ENCODE results near the gene CCDC160.
"Not testable (repeated sequence)": the region's sequence is repeated elsewhere in the genome, so short reads cannot be mapped to it uniquely, and the experiment has no call there.

CCDC160 gene

DNA sequence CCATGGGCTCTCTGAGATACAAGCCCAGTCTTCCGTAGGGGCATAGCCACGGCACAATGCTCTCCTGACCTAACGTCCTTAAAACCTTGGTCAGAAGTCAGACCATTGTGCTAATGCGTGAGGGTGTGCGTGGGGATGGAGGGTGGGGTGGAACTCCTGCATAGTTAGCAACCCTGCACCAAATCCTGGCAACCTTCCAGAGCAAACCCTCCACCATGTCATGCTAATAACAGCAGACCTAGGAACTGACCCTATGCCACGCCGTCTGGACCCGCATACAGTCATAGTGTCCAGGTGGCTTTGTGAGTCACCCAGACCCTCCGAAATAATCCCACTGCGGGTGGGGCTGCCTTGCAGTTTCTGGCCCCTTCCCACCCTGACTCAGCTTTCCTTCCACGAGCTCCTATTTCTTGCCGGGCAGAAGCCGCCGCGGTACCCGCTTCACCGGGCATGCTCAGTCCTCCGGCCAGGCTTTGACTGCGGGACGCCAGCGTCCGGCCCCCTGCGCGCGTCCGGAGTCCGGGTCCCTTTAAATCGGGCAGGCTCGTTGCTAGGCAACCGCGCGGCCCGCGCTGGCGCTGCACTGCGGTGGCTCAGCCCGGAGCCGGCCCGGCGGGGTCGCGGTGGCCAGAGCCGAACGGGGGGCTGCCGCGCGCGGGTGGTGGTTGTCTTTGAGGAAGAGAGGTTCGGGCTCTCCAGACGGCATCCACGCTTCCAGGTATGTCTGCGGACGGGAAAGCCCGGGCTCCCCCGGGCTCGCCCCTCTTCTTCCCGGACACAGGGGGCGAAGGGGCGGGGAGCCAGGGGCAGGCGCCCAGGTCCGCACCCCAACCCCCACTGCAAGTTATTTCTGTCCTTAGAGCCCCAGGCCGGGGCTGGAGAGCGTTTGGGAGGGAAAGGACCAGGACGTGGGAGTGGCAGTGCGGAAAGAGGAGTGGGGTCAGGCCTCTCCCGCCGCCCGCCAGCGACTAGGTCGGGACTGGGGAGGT is at the start of gene CCDC160:
Gene CCDC160 (plus strand): TSS at position 557 of the 989 bp plus-strand sequence. CDS start 7,619 bp downstream, outside the sequence.
- DNase-seq (ENCODE audit: low spot score) = peak; percentile 55

DNA sequence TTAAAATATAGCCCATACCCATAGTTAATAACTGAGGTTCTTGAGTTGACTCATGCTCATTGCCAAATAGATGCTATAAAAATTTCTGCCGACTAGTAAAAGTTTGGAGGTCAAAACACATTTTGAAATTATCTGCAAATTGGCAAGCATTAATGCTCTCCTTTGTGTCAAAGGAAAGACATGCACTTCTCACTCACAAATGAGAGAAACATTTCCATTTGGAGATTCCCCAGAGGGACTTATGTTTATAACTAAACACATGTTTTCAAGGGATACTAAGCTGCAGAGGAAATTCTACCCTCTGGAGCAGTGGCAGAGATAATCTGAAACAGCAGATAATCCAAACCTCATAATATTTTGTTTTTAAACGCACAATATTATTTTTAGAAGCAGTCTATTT is 45.7 kb upstream of the CCDC160 start:
- no peak for DNase-seq (ENCODE audit: low spot score)

GRCh38 chrX:134194915-134195314 is 42.1 kb upstream of the CCDC160 start:
- DNase-seq (ENCODE audit: low spot score) = no peak

- no peak for DNase-seq (ENCODE audit: low spot score)
Observed at GRCh38 chrX:134202561-134202960, 34.4 kb upstream of the CCDC160 start.

- no peak for DNase-seq (ENCODE audit: low spot score)
Observed at GRCh38 chrX:134206221-134206620, 30.8 kb upstream of the CCDC160 start.

- no peak for DNase-seq (ENCODE audit: low spot score)
Observed at GRCh38 chrX:134210465-134210864, 26.5 kb upstream of the CCDC160 start.

GRCh38 chrX:134235236-134235635 is 1.7 kb upstream of the CCDC160 start:
- DNase-seq (ENCODE audit: low spot score) = no peak

GRCh38 chrX:134238144-134238543 is 1.2 kb downstream of the CCDC160 start:
- DNase-seq (ENCODE audit: low spot score) = not testable (repeated sequence)

DNA sequence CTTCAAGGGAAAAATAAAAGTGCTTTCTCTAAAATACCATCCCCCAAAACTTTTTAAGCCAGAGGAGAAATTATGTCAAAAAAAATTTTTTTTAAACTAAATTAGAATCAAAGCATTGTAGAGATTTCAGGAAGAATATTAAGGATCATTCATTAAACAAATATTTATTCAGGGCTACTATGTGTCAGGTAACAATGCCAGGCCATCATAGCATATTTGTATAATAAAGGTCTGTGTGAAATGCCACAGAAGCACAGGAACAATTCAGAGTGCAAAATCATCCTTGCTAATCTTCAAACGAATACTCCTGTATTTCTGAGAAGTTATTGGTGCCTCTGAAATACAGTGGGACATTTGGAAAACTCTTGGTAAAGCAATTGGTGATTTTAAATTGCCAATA is 2.0 kb downstream of the CCDC160 start:
- no peak for DNase-seq (ENCODE audit: low spot score)

DNA sequence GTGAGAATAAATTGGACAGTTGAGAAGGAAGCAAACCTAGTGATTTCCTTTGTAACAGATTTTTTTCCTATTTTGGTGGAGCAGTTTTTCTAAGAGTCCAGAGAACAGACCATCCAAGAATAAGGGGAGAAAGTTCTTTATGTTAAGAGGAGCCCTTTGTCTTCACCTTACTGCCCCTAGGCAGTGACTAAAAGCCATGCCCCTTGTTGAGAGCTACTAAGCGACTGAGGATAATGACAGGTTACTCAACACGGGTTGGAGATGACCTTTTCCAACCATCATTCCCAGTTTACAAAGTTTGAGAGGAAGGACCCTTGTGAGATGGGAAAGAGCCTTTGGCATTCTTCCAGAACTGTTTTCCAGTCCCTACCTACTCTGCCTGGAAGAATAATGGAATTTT is 3.2 kb downstream of the CCDC160 start:
- DNase-seq (ENCODE audit: low spot score) = no peak

DNA sequence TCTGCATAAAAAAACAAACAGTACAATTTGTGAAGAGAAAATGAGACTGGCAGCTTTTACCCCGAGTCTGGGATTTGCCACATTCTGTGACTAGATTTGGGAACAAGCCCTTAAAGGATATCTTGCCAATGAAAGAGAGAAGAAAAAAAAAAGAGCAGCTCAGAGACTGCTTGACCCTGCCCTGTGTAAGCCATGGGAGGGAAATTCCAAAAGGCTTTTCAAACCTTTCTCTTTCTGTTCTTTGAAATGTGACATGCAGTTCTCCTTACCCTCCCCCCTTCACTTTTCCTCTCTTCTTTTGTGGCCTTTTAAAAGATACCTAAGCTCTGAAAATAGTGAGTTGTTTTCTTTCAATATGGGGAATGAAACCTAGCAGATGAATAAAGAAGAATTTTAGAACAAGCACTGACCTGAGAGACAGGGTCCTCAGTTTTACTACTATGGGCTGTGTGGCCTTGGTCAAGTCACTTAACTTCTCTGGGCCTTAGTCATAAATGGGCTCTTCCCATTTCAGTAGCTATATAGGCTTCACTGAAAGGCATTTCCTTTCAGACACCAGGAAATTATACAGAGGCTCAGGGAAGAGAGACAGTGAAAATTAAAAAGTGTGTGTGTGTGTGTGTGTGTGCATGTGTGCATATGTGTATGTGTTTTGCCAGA is 5.1 kb downstream of the CCDC160 start:
- DNase-seq (ENCODE audit: low spot score) = no peak

DNA sequence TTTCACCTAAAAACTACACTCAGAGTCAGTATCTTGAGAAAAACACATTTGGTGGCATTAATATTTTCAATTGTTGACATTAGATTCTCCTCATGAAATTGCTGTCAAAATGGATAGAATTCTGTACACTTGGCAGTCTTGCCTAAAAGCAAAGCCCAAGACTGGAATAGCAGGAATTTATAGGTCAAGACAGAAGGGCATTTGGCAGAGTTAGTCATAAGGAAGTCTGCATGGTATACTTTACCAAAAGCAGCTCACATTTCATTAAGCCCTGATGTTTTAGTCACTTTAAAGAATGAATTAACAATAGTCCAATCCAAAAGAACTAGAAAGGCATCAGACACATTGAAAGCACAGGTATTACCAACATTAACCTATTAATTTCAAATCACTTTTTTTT is 7.1 kb downstream of the CCDC160 start:
- no peak for DNase-seq (ENCODE audit: low spot score)

- DNase-seq (ENCODE audit: low spot score) = peak; percentile 63
Observed at GRCh38 chrX:134246282-134246681, 9.3 kb downstream of the CCDC160 start.

DNA sequence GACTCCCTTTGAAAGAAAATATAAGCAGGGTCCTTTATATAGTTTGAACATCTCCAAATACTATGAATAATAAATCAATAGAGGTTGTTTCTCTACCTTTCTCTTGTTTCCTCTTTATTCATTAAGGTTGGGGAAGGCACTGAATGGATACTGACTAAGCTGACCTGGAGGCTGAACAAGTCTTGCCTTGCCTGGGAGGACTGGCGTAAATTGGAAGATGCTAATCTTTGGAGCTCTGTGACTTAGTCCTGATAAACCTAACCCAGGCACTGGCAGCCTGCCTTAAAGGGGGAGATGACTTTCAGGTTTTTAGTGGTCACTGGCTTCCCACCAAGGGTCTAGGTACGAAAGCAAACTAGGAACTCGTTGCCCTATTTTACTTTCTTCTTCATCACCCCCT is 10.5 kb downstream of the CCDC160 start:
- DNase-seq (ENCODE audit: low spot score) = no peak

DNA sequence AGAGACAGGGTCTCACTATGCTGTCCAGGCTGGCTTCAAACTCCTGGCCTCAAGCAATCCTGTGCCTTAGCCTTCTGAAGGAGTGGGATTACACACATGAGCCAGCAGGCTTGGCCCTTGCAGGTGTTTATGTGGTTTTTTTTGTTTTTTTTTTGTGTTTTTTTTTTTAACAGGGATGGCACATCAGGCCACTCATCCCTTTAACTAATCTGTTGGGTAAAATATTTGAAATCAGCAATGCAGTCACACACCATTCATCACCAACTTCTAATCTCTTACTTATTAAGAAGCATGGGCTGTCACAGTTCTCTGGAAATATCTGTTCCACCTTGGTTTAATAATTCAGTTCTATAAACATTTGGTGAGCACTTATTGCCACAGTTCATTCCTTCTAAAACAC is 12.3 kb downstream of the CCDC160 start:
- DNase-seq (ENCODE audit: low spot score) = no peak

DNA sequence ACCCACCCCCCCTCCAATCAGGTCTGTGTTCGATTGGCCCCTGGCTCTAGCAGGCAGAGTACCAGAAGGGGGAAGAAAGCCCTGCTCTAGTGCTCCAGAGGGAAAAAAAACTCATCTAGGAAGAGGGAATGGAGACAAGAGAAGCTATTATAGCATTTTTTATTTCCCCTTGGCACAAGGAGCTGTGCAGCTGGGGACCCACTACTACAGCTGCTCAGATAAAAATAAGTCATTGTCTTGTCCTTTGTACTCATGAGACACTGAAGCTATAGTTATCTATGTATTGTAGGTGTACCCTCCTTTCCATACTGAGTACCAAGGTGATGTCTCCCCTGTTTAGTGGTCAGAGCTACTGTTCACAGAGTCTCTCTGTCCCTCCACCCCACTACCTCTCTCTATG is 14.3 kb downstream of the CCDC160 start:
- DNase-seq (ENCODE audit: low spot score) = peak; percentile 80

DNA sequence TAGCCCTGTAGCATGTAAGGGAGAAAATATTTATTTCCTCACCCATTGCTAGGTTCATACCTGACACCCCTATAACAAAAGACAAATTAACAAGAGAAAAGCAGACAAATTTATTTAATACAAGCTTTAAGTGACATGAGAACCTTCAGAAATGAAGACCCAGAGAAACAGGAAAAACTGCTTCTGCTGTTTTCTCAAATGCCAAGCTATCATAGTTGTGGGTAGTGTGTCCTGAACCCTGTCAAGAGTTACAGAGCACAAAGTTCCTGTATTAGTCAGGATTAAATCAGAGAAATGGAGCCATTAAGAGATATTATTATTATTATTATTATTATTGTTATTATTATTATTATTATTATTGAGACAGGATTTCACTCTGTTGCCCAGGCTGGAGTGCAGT is 17.5 kb downstream of the CCDC160 start:
- no peak for DNase-seq (ENCODE audit: low spot score)

GRCh38 chrX:134255555-134255954 is 18.6 kb downstream of the CCDC160 start:
- DNase-seq (ENCODE audit: low spot score) = no peak

- DNase-seq (ENCODE audit: low spot score) = no peak
Observed at GRCh38 chrX:134256684-134257083, 19.7 kb downstream of the CCDC160 start.

- no peak for DNase-seq (ENCODE audit: low spot score)
Observed at GRCh38 chrX:134258202-134258601, 21.2 kb downstream of the CCDC160 start.

GRCh38 chrX:134285934-134286333 is 49.0 kb downstream of the CCDC160 start:
- DNase-seq (ENCODE audit: low spot score) = not testable (repeated sequence)

- no peak for DNase-seq (ENCODE audit: low spot score)
Observed at GRCh38 chrX:134287346-134287745, 50.4 kb downstream of the CCDC160 start.

DNA sequence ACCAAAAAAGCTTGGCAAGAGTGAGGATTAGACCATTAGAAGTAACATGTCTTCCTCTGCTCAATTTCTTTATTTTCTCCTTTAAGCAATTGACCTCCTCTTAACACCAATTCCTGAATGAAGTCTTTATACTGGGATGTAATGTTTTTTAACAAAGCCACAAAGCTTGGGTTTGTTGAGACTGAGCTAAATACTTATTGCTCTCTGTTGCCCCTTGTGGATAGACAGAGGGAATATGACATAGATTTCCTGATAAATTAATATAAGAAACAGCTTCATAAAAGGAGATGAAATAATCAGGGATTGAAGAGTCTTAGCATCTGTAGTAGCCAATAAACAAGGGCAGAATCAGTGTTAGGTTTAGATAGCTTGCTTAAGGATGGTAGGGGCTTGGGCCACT is 57.6 kb downstream of the CCDC160 start:
- peak; percentile 11 for DNase-seq (ENCODE audit: low spot score)
